GM12875 (cell line): ENCODE data around the gene PEX16.

Source experiments
- H3K4me3 ChIP-seq: one replicate; pipeline ENCODE4 v1.5.1; 2011; ENCODE audit warnings: low read depth, low read length, control low read depth
- CTCF ChIP-seq: IDR thresholded peaks from 2 replicates; pipeline ENCODE4 v1.5.1; 2011; ENCODE audit warnings: low read depth, mild to moderate bottlenecking, control low read depth, inconsistent platforms, low read length, moderate library complexity, borderline replicate concordance; ENCODE audit not compliant: insufficient read depth

Gene PEX16

GRCh38 chr11:45931739-45932138 is 14.1 kb upstream of the PEX16 start:
- no peak overlapping the region for H3K4me3 ChIP-seq
- no peak for TF ChIP-seq CTCF

GRCh38 chr11:45930951-45931570 is 13.4 kb upstream of the PEX16 start:
- H3K4me3 ChIP-seq = no peak overlapping the region
- TF ChIP-seq CTCF = no peak

- TF ChIP-seq CTCF = no peak
- peak overlapping the region; percentile 35 for H3K4me3 ChIP-seq
These were observed 12.5 kb upstream of the PEX16 start for GRCh38 chr11:45930031-45930794.

- peak overlapping the region; percentile 35 for H3K4me3 ChIP-seq
- no peak for TF ChIP-seq CTCF
These were observed 11.9 kb upstream of the PEX16 start for GRCh38 chr11:45929486-45930030.

GRCh38 chr11:45928535-45929215 is 11.0 kb upstream of the PEX16 start:
- no peak overlapping the region for H3K4me3 ChIP-seq

More at GRCh38 chr11:45928535-45929215, 11.0 kb upstream of the PEX16 start:
- TF ChIP-seq CTCF = no peak
